ENCODE measurements around the gene MTHFSD.

GRCh38 chr16:86485746-86486145, 69.3 kb downstream of the MTHFSD start:
- no peak for TF ChIP-seq CTCF (IDR thresholded peaks at IDR 0.05; ENCODE audit: poor library complexity)
- TF ChIP-seq EZH2 (IDR thresholded peaks at IDR 0.05; ENCODE audit: borderline replicate concordance) = no peak
- no peak for TF ChIP-seq EZH2phosphoT487 (IDR thresholded peaks at IDR 0.05; ENCODE audit: low read depth, severe bottlenecking, unreplicated experiment)
